SK-N-MC (cell line): ENCODE results near the gene PLCXD1.

ENCODE experiments used
- EZH2 ChIP-seq: fragments of 200-600 bp; sonication (generic); IDR thresholded peaks from one replicate; pipeline ENCODE4 v1.6.1; 2017; ENCODE audit warnings: antibody characterized with exemption
- FOXP2 ChIP-seq: optimal IDR thresholded peaks from 2 replicates; pipeline ENCODE3; 2011; ENCODE audit warnings: mild to moderate bottlenecking, moderate library complexity; ENCODE audit not compliant: insufficient read depth; ENCODE audit errors: extremely low read length, control extremely low read depth
- POLR2AphosphoS5 ChIP-seq: IDR thresholded peaks from 2 replicates; pipeline ENCODE4 v1.6.1; 2012; ENCODE audit warnings: mild to moderate bottlenecking, low read depth, low read length, borderline replicate concordance

DNA sequence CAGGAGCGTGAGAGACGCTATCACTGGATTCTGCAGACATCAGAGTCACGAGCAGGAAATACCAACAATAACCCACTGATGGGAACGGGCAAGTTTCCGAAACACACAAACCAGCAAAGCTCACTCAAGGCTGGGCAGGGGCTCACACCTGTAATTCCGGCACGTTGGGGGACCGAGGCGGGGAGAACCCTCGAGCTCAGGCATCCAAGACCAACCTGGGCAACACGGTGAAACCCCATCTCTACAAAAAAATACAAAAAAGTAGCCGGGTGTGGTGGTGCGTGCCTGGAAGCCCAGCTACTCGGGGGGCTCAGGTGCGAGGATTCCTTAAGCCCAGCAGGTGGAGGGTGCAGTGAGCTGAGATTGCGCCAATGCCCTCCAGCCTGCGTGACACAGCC, 54.6 kb downstream of the PLCXD1 start:
- no peak for TF ChIP-seq EZH2
- no peak for TF ChIP-seq POLR2AphosphoS5
- TF ChIP-seq FOXP2, result no peak
